Activated effector memory CD4-positive, alpha-beta T cell treated with anti-CD3 and anti-CD28 coated beads, Interleukin-2, amount 50 U/mL, for 16 hours (primary cell): ENCODE data around the gene OSTC.
"Not testable (repeated sequence)": the region's sequence is repeated elsewhere in the genome, so short reads cannot be mapped to it uniquely, and the experiment has no call there.

Source experiments
- DNase-seq: peaks from one replicate; pipeline ENCODE4 v3.0.0-alpha.2; 2020

Gene OSTC

GRCh38 chr4:108649863-108650211 is 562 bp upstream of the OSTC start:
- DNase-seq = no peak

GRCh38 chr4:108651014-108651791 is 804 bp downstream of the OSTC start:
- DNase-seq = no peak

- no peak for DNase-seq
Measured at GRCh38 chr4:108662629-108663028, 12.2 kb downstream of the OSTC start.

GRCh38 chr4:108674356-108674977 is 24.1 kb downstream of the OSTC start:
- DNase-seq = no peak

GRCh38 chr4:108681321-108681809 is 31.0 kb downstream of the OSTC start:
- no peak for DNase-seq

- DNase-seq = no peak
Measured at GRCh38 chr4:108683479-108683878, 33.1 kb downstream of the OSTC start.

- DNase-seq = no peak
Measured at GRCh38 chr4:108685036-108685686, 34.8 kb downstream of the OSTC start.

GRCh38 chr4:108690738-108691137 is 40.3 kb downstream of the OSTC start:
- DNase-seq = no peak

GRCh38 chr4:108693211-108693610 is 42.8 kb downstream of the OSTC start:
- DNase-seq = no peak

- DNase-seq = no peak
Measured at GRCh38 chr4:108693819-108694218, 43.4 kb downstream of the OSTC start.

- DNase-seq = no peak
Measured at GRCh38 chr4:108694423-108694822, 44.0 kb downstream of the OSTC start.

- DNase-seq = no peak
Measured at GRCh38 chr4:108695062-108695461, 44.7 kb downstream of the OSTC start.

GRCh38 chr4:108696160-108696559 is 45.8 kb downstream of the OSTC start:
- DNase-seq = no peak

GRCh38 chr4:108700081-108700757 is 49.8 kb downstream of the OSTC start:
- no peak for DNase-seq

- no peak for DNase-seq
Measured at GRCh38 chr4:108702960-108703359, 52.6 kb downstream of the OSTC start.

- DNase-seq = no peak
Measured at GRCh38 chr4:108703370-108703769, 53.0 kb downstream of the OSTC start.

- DNase-seq = no peak
Measured at GRCh38 chr4:108703966-108704365, 53.6 kb downstream of the OSTC start.

- DNase-seq = no peak
Measured at GRCh38 chr4:108706289-108706688, 55.9 kb downstream of the OSTC start.

- no peak for DNase-seq
Measured at GRCh38 chr4:108709234-108709633, 58.8 kb downstream of the OSTC start.

GRCh38 chr4:108709722-108710121 is 59.3 kb downstream of the OSTC start:
- no peak for DNase-seq

- not testable (repeated sequence) for DNase-seq
Measured at GRCh38 chr4:108710578-108710977, 60.2 kb downstream of the OSTC start.

- no peak for DNase-seq
Measured at GRCh38 chr4:108714880-108715279, 64.5 kb downstream of the OSTC start.

GRCh38 chr4:108716340-108716739 is 65.9 kb downstream of the OSTC start:
- DNase-seq = no peak
